Breast epithelium (tissue), 3 donors: ENCODE data around the gene SYNE1.

Source experiments
- POLR2A ChIP-seq: fragments of 450-650 bp; IDR thresholded peaks from one replicate; pipeline ENCODE4 v1.6.1; 2016; ENCODE audit warnings: antibody characterized with exemption, mild to moderate bottlenecking, moderate library complexity
- TF ChIP-seq, protein P1 (sequence below), 3 donors: fragments of 450-650 bp; IDR thresholded peaks; one replicate each; pipeline ENCODE4 v1.5.1; 2016 to 2017; ENCODE audit warnings: antibody characterized with exemption in 3 of 3, mild to moderate bottlenecking in 3 of 3, moderate library complexity in 3 of 3

DNA sequence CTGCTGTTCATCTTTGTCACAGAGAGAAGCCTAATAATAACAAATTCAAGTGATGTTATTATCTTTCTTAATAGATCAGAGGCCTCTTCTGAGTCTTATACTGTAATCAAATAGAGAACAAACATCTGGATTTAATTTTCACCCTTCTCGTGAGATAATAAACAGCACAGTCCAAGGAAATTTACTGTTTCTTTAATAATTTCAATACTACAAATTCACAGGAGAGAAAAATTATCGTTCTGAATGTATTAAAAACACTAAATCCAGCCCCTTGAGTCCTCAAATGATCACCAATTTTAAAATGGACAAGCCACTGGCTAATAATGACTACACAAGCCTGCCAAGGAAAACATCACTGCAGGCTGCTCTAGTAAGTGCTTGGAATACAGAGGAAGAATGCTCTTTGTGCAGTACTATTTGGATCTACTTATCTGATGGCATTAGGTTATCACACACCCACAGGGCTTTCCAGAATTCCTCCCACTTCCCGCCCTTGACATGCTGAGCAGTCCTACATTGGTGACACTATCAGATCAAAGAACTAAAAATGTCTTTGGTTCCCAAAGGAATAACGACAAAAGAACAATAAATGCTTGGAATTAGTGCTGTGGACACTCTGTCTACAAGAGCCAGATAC is 38.1 kb downstream of the SYNE1 start:
- TF ChIP-seq POLR2A: no peak
- TF ChIP-seq, protein P1, sequence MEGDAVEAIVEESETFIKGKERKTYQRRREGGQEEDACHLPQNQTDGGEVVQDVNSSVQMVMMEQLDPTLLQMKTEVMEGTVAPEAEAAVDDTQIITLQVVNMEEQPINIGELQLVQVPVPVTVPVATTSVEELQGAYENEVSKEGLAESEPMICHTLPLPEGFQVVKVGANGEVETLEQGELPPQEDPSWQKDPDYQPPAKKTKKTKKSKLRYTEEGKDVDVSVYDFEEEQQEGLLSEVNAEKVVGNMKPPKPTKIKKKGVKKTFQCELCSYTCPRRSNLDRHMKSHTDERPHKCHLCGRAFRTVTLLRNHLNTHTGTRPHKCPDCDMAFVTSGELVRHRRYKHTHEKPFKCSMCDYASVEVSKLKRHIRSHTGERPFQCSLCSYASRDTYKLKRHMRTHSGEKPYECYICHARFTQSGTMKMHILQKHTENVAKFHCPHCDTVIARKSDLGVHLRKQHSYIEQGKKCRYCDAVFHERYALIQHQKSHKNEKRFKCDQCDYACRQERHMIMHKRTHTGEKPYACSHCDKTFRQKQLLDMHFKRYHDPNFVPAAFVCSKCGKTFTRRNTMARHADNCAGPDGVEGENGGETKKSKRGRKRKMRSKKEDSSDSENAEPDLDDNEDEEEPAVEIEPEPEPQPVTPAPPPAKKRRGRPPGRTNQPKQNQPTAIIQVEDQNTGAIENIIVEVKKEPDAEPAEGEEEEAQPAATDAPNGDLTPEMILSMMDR (IDR thresholded peaks at IDR 0.05): no peak
